ENCODE data around the gene ATG2A.
A peak's percentile ranks its signal among the peaks of the same experiment; 100 is the strongest.

Gene ATG2A

GRCh38 chr11:64859542-64860414 is 57.2 kb downstream of the ATG2A start:
- no peak for TF ChIP-seq EZH2phosphoT487 (IDR thresholded peaks at IDR 0.05; ENCODE audit: borderline replicate concordance, low read length)
- no peak for TF ChIP-seq CTCF (IDR thresholded peaks at IDR 0.05; ENCODE audit: low read depth, low read length, poor library complexity, severe bottlenecking)
- H3K27ac ChIP-seq (ENCODE audit: low read depth, low read length) = peak overlapping the region; percentile 96
- peaks cover 76% of the 10 kb centered on the region for H3K36me3 ChIP-seq (ENCODE audit: control insufficient read depth, low read length)
- H3K9me2 ChIP-seq (replicated peaks; ENCODE audit: control insufficient read depth, low read length) = no peaks in the 10 kb centered on the region
- H3K79me2 ChIP-seq (ENCODE audit: control insufficient read depth, low read length) = peaks cover 82% of the 10 kb centered on the region
- peaks cover 98% of the 10 kb centered on the region for H3K4me1 ChIP-seq (ENCODE audit: control insufficient read depth, low read length)
- H3K4me3 ChIP-seq (ENCODE audit: low read length) = peak overlapping the region; percentile 64
- no peaks in the 10 kb centered on the region for H3K27me3 ChIP-seq (ENCODE audit: control insufficient read depth, low read length)
- no peaks in the 10 kb centered on the region for H4K20me1 ChIP-seq (ENCODE audit: control insufficient read depth, insufficient read depth, low read depth, low read length)
- no peaks in the 10 kb centered on the region for H3K9me3 ChIP-seq (ENCODE audit: control insufficient read depth, insufficient read depth, low read length)
- peak overlapping the region; percentile 90 for H3K4me2 ChIP-seq (ENCODE audit: low read length)
- peaks cover 49% of the 10 kb centered on the region for H3F3A ChIP-seq (ENCODE audit: control insufficient read depth, insufficient read depth)

- H3K4me1 ChIP-seq (ENCODE audit: control insufficient read depth, low read length) = peaks cover 98% of the 10 kb centered on the region
- peaks cover 42% of the 10 kb centered on the region for H3F3A ChIP-seq (ENCODE audit: control insufficient read depth, insufficient read depth)
- H3K36me3 ChIP-seq (ENCODE audit: control insufficient read depth, low read length) = peaks cover 81% of the 10 kb centered on the region
- H3K79me2 ChIP-seq (ENCODE audit: control insufficient read depth, low read length) = peaks cover 83% of the 10 kb centered on the region
- H3K27ac ChIP-seq (ENCODE audit: low read depth, low read length) = peak overlapping the region; percentile 96
- H3K4me3 ChIP-seq (ENCODE audit: low read length) = peak overlapping the region; percentile 64
- TF ChIP-seq EZH2phosphoT487 (IDR thresholded peaks at IDR 0.05; ENCODE audit: borderline replicate concordance, low read length) (no peak), CTCF (IDR thresholded peaks at IDR 0.05; ENCODE audit: low read depth, low read length, poor library complexity, severe bottlenecking) (no peak)
- no peaks in the 10 kb centered on the region for H4K20me1 ChIP-seq (ENCODE audit: control insufficient read depth, insufficient read depth, low read depth, low read length)
- peak overlapping the region; percentile 90 for H3K4me2 ChIP-seq (ENCODE audit: low read length)
- H3K9me3 ChIP-seq (ENCODE audit: control insufficient read depth, insufficient read depth, low read length) = no peaks in the 10 kb centered on the region
- no peaks in the 10 kb centered on the region for H3K9me2 ChIP-seq (replicated peaks; ENCODE audit: control insufficient read depth, low read length)
- H3K27me3 ChIP-seq (ENCODE audit: control insufficient read depth, low read length) = no peaks in the 10 kb centered on the region
Observed at GRCh38 chr11:64858467-64859263, 58.3 kb downstream of the ATG2A start.

GRCh38 chr11:64857485-64857884 is 59.5 kb downstream of the ATG2A start:
- no peak for TF ChIP-seq CTCF (IDR thresholded peaks at IDR 0.05; ENCODE audit: low read depth, low read length, poor library complexity, severe bottlenecking)
- TF ChIP-seq EZH2phosphoT487 (IDR thresholded peaks at IDR 0.05; ENCODE audit: borderline replicate concordance, low read length) = no peak
- Histone ChIP-seq H3K4me1 (ENCODE audit: control insufficient read depth, low read length) (peaks cover 98% of the 10 kb centered on the region), H3K27ac (ENCODE audit: low read depth, low read length) (peak overlapping the region; percentile 3; the same call in 1 of the 2 replicates)

More at GRCh38 chr11:64857485-64857884, 59.5 kb downstream of the ATG2A start:
- H3K79me2 ChIP-seq (ENCODE audit: control insufficient read depth, low read length) = peaks cover 76% of the 10 kb centered on the region
- H3K27me3 ChIP-seq (ENCODE audit: control insufficient read depth, low read length) = no peaks in the 10 kb centered on the region
- no peak overlapping the region for H3K4me3 ChIP-seq (ENCODE audit: low read length)
- H4K20me1 ChIP-seq (ENCODE audit: control insufficient read depth, insufficient read depth, low read depth, low read length) = no peaks in the 10 kb centered on the region
- H3F3A ChIP-seq (ENCODE audit: control insufficient read depth, insufficient read depth) = peaks cover 41% of the 10 kb centered on the region
- no peaks in the 10 kb centered on the region for H3K9me3 ChIP-seq (ENCODE audit: control insufficient read depth, insufficient read depth, low read length)
- H3K36me3 ChIP-seq (ENCODE audit: control insufficient read depth, low read length) = peaks cover 81% of the 10 kb centered on the region
- H3K4me2 ChIP-seq (ENCODE audit: low read length) = no peak overlapping the region
- no peaks in the 10 kb centered on the region for H3K9me2 ChIP-seq (replicated peaks; ENCODE audit: control insufficient read depth, low read length)

Measured in DOHH2 (cell line).